NCI-H526 treated with DMSO at 0.1 percent for 48 hours (cell line): ENCODE results near the gene ADRB2.

Experiments used
- DNase-seq: peaks from one replicate; lab custom pipeline; 2025; lab: John Stamatoyannopoulos, UW

ADRB2 gene

DNA sequence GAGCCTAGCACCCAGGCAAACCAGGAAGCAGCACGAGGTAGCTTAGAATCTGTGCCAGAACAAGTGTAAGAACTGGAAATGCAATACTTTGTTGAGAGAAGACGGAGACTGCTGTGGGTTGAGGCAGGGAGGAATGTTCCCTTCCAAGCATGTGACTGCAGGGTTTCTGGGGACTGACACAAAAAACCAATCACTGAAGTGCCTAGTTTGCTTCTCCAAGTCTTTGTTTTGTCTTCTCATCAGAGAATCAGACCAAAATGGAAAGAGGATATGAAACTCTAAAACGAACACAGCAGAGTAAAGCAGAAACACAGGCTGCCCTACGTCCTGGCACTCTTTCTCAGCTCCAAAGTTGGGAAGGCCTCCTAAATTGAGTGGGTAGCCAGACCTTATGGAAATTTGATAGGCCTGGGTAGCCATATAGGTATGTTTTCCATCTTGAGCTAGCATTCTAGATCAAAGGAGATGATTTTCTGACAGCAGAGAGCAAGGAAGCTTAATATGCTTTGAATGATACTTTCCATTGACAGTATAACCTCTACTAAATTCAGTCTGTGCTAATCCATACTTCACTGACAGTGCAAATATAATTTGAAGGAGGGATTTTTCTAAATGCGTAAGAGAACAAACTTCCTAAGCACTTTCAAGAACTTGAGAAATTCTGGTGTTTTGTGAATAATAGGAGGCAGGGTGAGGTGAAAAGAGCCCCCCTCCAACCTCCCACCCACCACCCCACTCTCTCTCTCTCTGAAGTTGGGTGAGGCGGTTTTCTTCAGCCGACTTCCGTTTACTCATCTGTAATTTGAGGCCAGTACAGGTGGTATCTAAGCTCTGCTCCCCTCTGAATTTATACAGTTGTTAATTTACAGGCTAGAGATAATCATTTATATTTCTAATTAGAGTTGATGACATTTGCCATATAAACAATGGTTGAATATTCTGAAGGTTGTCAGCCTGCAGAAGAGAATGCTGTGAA, 5.5 kb downstream of the ADRB2 start:
- no peak for DNase-seq

DNA sequence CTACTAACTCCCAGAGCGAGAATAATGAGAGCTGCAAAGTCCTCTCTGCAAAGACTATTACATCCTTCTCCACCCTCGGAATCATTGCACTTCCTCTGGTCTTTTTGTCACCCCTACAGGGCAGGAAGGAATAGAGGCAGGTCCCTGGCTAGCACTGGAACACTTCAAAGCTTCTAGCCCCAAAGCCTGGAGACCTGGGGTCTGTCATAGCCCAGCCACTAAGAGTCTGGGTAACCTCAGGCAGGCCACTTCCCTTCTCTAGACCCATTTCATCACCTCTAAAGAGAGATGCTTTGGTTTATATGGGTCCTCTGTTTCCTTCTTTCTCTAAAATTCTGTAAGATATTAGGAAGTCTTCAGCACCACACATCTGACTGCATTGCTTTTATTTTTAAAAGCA, 6.7 kb downstream of the ADRB2 start:
- DNase-seq, result no peak

DNA sequence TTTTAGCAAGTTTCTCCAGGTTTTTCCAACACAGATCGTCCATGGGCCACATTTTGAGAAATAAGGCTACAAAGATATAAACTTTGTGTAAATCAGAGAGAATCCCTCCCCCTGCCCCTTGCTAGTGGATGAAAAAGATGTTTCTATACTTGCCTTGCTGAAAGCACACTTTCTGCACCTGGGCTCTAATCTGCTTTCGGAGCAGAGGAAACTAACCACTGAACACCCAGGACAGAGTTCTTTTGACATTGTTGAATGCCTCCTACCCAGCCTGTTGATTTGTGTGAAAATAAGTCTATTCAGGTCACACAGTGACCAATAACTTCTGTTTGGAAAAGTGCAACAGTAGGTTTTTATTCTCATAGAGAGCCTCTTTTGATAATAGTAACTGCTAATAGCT, 7.5 kb downstream of the ADRB2 start:
- DNase-seq, result no peak

DNA sequence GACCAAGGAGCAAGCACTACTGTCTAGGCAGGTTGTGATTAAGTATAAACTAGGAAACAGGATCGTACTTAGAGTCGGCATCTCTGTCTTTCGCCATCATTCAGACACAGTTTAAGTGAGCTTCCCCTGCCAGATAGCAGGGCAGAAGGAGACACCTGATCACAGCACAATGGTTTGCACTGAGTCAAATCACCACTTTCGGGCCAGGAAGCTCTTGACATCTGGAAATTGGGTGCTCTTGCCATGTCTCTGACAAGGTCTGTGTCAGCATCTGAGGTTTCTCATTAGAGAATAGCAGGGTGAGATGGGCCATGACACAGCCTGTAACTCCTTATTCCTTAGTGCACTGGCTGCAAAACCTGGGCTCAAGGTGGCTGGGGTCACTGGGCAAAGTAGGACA, 8.3 kb downstream of the ADRB2 start:
- DNase-seq, result no peak

DNA sequence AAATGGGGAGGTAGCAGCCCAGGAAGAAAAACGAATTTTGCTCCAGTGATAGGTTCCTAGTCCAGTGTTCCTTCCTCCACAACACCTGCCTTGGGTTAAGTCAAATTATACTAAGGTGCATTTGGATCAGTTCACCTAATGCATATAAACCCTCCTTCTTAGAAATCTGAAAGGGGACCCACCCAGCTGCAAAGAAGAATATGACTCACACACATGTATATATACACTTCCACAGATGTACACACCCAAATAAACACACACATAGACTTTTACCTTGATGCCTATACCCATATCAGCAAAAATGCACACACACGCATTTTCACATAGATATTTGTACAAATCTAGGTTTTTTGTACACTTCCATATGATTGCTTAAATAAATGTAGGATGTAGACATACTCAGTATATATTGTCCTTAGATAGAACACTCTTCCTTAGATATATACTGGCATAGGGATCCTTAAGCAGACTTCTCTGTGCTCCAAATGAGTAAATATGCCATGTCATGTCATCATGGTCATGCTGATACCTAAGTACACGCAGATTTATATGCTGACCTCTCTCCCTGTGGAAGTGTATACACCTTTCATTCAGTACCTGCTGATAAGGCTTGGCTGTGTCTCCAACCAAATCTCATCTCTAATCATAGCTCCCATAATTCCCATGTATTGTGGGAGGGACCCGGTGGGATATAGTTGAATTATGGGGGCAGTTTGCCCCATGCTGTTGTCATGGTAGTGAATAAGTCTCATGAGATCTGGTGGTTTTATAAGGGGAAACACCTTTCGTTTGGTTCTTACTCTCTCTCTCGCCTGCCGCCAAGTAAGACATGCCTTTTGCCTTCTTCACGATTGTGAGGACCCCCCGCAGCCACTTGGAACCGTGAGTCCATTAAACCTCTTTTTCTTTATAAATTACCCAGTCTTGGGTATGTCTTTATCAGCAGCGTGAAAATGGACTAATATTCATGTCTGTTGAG, 10.2 kb downstream of the ADRB2 start:
- no peak for DNase-seq

DNA sequence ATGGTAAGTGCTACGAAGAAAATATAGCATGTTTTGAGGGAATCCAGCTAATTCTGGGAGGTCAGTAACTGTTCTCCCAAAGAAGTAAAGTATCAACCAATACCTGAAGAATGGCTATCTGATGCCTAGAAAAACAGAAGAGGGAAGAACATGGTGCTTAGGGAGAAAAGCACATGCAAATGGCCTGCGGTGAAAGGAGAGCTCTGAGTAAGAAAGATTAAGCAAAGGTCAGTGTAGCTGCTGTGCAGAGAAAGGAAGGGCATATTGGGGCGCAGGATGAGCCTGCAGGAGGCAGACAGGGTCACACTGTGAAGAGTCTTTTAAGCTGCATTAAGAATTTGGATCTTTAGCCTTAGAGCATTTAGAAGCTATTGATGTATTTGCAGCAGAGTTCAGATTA, 11.0 kb downstream of the ADRB2 start:
- DNase-seq, result no peak

DNA sequence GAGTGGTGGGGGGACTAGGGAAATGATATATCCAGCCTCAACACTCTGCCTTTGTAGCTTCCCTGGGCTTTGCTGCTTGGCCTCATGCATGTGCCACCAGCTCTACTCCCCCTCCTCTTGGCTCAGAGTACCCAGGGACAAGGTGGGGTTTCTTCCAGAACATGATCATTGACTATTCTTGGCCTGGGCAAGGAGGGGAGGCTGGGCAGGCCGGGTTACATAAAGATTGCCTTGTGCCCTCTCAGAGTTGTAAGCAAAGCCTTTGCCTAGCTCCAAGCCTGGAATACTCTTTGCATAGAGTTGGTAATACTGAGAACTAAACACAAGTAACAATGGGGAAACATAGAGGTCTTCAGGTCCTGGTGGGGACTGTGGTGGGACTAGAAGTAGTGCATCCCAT, 11.9 kb downstream of the ADRB2 start:
- DNase-seq, result no peak

DNA sequence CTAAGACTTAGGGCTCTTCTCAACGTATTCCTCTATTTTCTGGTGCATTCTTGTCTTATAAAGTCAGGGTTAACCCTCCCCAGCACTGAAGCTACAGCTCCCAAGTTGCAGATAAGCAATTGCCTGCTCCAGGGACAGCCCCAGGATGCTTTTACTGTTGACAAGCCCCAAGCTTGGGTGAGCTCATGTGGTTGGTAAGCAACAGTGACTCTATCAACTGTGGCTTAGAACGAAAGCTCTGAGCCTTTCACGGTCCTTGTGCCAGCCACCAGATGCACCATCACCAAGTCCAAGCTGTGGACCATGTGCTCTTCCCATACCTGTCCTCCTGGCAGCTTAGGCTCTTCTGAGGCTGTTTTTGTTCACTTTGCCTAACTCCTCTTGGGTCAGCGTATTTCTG, 13.5 kb downstream of the ADRB2 start:
- no peak for DNase-seq

DNA sequence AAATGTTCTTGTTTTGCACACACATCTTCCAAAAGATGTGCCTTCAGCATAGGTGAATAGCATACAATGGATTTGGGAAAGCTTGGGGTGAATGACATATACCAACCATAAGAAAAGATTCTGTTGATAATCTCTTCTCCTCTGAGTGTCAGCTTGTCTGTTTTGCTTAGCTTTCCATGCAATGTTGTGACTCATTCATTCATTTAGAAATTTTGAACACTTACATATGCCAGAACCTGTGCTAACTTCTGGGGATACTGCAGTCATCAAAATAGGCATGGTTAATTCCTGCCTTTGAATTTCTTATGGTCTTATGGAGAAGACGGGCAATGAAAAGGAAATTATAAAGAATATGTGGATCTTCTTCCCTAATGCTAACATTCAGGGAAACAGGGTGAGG, 14.1 kb downstream of the ADRB2 start:
- no peak for DNase-seq

DNA sequence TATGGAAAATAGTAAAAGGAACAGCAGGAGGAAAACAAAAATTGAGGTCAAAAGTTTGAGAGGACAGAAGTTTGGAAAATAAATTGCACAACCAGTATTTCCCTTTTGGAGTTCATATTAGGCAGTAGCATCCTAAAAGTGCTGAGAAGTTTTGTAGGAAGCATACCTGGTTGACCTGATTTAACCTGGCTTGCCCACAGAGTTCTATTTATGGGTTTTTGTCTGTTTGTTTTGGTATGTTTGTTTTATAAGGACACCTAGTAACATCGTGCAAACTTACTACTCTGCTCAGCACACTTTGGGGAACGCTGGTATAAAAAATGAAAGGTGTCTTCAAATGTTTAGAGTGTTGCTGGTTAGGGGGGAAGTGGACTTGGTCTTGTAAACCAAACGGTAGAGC, 15.1 kb downstream of the ADRB2 start:
- no peak for DNase-seq

DNA sequence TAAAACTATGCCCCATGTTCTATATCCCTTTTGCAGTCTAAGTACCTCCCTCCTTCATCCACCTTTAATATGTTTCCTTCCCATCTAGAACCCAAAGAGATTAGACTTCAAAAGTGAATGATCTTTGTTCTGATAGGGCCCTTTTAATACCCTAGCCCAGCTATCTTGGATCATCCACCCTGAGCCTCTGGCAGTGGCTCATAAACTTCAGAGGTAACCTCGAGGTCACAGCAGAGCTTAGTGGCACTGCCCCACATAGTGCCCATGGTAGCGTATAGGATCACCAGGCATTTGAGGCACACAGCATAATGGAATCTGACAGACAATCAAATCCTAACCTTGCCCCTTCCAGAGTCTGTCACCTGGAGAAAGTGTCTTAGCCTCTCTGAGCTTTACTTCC, 15.8 kb downstream of the ADRB2 start:
- DNase-seq, result no peak

DNA sequence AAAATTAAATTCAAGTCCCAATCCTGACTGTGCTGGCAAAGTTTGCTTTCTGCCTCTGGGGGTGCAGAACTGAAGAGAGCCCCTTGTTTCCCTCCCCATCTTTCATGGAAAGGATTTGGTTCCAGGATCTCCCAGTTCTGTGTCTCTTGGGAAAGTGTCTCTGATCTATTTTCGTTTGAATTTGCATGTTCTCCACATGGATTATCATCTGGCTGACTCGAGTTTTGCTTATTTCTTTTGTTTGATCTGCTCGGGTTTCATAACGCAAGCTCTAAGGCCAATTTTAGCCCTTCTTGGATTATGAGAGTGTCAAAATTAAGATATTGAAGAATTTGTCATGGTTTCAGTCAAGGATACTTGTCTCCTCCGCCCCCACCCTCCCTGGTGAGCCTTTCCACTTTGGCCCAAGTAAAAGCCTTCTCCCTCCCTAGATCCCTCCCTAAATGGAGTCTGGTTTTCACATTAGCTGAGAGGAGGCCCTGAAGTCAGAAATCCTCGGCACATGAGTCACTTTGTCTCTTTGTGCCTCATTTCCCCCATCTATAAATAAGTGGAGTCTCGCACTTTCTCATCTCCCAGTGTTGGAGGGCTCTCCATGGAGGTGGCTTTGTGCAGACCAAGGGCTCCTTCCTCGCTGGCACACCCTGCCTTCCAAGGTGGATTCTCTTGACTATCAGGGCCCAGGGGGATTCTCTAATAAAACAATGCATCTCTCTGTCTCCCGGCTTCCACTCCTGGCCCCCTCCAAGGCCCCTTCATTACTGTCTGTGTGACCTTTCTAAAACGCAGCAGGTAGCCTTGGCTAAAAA, 17.3 kb downstream of the ADRB2 start:
- DNase-seq, result no peak

DNA sequence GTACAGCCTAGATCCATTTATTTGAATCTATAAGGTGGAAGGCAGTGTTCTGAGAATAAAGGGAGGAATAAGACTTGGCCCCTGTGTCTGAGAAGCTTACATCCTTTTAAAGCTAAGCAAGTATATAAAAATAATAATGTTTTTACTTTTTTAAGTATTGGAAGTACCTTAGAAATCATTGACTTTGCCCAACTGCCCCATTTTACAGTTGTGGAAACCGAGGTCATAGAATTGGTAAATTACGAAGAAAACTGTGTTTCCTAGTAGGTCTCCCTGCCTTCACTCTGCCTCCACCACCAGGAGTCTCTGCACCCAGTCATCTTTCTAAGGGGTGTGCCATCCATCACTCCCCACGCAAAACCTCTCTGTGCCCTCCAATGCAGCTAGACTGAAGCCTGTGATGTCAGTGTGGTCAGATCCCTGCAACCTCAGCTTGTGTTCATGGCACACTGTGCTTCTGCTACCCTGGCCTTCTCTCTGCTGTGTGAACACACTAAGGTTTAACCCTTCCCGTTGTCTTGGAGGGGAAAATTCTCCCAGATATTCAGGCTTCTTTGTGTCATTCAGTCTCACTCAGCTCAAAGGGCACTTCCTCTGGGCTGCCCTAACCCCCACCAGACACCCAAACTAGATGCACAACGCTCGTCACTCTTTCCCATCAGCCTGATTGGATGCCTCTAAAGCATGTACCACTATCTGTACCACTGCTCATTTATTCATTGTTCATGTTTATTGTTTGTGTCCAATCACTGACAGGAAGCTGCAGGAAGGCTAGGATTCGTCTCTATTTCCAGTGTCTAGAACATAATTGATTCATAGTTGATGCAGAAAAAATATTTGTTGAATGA, 18.2 kb downstream of the ADRB2 start:
- DNase-seq, result no peak

DNA sequence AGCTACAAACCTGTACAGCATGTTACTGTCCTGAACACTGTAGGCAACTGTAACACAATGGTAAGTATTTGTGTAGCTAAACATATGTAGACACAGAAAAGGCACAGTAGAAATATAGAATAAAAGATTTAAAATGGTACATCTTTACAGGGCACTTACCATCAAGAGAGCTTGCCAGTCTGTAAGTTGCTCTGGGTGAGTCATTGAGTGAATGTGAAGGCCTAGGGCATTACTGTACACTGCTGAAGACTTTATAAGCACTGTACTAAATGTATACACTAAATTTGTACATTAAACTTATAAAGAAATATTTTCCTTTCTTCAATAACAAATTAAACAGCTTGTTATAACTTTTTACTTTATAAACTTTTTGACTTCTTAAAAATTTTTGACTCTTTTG, 20.5 kb downstream of the ADRB2 start:
- no peak for DNase-seq

DNA sequence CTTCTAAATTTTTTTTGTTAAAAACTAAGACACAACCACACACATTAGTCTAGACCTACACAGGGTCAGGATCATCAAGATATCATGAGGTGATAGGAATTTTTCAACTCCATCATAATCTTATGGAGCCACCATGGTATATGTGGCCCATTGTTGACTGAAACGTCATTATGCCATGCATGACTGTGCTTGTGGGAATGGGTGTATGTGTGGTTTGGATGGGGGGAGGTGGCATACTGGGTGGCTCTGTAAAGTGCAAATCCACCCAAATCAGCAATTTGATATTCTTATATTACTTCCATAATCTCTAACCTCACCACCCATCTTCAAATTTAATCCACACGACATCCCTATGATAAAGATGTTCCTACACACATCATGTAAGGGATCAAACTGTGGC, 21.0 kb downstream of the ADRB2 start:
- no peak for DNase-seq

DNA sequence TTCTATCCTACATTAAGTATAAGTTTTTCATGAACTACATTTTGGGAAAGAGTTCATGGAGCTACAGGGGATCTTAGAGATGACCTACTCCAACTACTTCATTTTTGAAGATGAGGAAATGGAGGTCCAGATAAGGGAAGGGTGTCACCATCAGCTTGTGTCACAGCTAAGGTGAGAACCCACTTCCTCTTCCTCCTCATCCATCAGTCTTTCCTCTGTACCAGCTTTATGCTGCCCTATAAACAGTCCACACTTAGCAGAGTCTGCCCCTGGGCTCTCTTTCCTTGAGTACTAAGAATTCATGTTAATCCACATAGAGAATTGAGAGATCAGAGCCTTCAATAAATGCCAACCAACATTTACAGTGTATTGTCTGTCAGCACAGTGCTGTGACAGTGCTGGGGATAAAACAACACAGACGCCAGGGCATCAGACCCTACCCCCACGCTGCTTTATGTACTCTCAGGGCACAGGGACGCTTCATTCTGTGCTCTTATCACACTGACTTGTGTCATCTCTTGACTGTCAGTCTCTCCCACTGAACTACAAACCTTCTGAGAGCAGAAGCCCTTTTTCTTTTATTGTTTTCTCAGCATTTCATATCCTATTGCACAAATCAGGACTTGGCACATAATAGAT, 22.1 kb downstream of the ADRB2 start:
- DNase-seq, result no peak

DNA sequence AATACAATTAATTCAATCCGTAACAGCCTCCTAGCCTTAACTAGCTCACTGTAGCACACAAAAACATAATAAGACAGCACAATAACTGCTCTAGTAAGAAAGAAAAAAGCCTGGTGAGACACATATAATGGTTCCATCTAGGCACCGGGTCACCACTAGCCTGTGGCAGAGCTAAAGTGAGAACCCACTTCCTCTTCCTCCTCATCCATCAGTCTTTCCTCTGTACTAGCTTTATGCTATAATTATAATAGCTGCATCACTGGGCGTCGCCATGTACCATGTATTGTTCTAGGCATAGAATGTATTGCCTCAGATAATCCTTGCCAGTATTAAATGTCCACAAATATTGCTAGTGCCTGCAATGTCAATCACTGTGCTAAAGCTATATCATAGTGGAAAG, 23.1 kb downstream of the ADRB2 start:
- no peak for DNase-seq

DNA sequence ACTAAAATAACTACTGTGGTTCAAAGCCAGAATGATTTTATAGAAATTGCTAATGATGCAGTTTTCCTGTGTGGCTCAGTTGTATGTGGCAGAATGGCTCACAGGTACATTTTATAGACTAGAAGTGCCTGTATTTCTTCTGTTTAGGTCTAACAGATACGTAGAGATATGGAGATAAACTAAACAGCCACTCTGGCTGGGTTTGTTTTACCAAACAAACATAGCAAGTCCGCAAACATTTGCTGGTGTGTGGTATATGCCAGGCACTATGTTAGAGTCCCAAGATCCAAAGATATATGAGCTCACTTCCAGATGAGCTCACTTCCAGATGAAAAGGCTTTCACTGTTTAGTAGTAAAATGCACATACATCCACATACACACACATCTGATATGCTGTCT, 24.4 kb downstream of the ADRB2 start:
- no peak for DNase-seq

DNA sequence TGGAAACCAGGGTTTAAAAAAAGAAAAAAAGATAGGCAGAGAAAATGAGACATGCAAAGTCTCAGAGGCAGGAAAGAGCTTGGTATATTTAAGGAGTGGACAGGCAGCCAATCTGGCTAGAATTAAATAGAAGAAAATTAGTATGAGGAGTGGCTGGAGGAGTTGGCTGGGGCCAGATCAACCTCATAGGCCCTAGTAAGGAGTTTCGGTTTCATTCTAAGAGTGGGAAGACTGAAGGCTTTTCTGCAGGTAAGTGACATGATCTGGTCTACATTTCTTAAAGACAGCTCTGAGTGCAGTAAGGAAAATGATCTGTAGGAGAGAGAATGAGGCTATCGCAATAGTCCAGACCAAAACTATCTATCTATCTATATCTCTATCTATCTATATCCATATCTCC, 27.5 kb downstream of the ADRB2 start:
- DNase-seq, result no peak

DNA sequence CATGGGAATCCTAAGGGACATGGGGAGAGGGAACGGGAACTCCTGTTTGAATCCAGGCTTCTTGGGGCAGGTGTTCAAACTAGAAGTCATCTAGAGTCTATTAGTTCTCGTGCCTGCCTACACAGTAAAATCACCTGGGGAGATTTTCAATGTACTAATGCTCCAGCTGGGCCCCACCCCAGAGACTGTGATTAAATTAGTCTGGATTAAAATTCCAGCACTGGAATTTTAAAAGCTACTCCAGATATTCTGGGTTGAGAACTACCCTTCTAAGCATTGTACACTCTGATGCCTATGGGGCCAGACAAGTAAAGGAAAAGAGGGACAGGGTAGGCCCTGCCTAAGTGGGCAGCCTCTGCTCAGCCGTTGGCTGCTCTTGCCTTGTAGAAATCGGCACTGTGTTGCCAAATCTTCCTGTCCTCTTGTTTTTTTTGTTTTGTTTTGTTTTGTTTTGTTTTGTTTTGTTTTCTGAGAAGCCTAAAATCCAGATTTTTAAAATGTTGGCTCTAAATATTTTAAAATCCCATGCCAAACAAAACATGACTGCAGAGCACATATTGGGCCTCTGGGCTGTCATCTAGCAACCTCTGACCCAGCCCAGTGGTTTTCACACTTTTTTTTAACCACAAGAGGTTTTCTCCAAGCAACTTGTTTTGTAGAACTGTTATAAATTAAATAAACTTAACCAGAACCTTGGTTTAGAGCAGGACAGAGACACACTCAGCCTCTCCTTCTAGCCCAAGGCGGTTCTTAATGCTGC, 29.0 kb downstream of the ADRB2 start:
- no peak for DNase-seq
